Measurements from ENCODE around the gene BMF. TPM values are rescaled to one million over a fixed set of nuclear protein-coding genes. Genes with fewer than 3 reads are reported as not detected.
"Not testable (repeated sequence)": the region's sequence is repeated elsewhere in the genome, so short reads cannot be mapped to it uniquely, and the experiment has no call there.

BMF gene
- total and polyA plus RNA-seq, 8 donors, result 2.2 to 11.7 (median 5.8) TPM

- 82 to 87% (median 85%) methylated on average over 19 of the region's 19 CpGs for WGBS, 5 donors
- H3K27me3 ChIP-seq, result peaks cover 0 to 10% (median 0%) of the 10 kb centered on the region in 3 donors
Measured at GRCh38 chr15:40130799-40131502, 22.3 kb upstream of the BMF start.

DNA sequence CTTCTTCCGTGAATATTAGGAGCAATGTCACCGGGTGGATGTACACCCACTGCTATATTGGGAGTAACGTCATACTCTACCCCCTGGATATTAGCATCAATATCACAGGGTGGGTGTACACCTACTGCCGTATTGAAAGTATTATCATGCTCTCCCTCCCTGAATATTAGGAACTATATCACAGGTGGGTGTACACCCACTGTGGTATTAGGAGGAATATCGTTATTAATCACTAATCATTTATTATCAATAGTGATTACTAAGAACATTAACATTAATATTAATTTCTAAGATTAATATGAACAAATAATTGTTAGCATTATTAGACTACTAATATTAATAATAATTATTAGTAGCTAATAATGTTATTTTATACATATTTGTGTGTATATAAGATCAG is 21.4 kb upstream of the BMF start:
- Histone ChIP-seq H3K9me3 (no peaks in the 10 kb centered on the region), H3K36me3 (no peaks in the 10 kb centered on the region), H3K4me1 (no peaks in the 10 kb centered on the region), H3K27ac (no peak overlapping the region), H3K4me3 (no peak overlapping the region), H3K27me3 (peaks cover 0 to 10% (median 0%) of the 10 kb centered on the region in 3 donors)
- WGBS, 5 donors, result 78 to 85% (median 84%) methylated on average over 5 of the region's 5 CpGs
- intact Hi-C loops (cut with DNase I; ENCODE audit: low total_unique reads), result no loop called here
- no peak for DNase-seq
- TF ChIP-seq POLR2A (IDR thresholded peaks at IDR 0.05), result no peak
- no peak for TF ChIP-seq CTCF (IDR thresholded peaks at IDR 0.05)
- no peak for TF ChIP-seq POLR2AphosphoS5 (IDR thresholded peaks at IDR 0.05)
- TF ChIP-seq EP300 (IDR thresholded peaks at IDR 0.05), result no peak

More at GRCh38 chr15:40130799-40131502, 22.3 kb upstream of the BMF start:
- DNase-seq, result no peak
- Histone ChIP-seq H3K4me1 (no peaks in the 10 kb centered on the region), H3K9me3 (no peaks in the 10 kb centered on the region), H3K27ac (no peak overlapping the region), H3K4me3 (no peak overlapping the region), H3K36me3 (no peaks in the 10 kb centered on the region)
- intact Hi-C loops (cut with DNase I; ENCODE audit: low total_unique reads), result no loop called here
- no peak for TF ChIP-seq EP300 (IDR thresholded peaks at IDR 0.05)
- TF ChIP-seq CTCF (IDR thresholded peaks at IDR 0.05), result no peak

DNA sequence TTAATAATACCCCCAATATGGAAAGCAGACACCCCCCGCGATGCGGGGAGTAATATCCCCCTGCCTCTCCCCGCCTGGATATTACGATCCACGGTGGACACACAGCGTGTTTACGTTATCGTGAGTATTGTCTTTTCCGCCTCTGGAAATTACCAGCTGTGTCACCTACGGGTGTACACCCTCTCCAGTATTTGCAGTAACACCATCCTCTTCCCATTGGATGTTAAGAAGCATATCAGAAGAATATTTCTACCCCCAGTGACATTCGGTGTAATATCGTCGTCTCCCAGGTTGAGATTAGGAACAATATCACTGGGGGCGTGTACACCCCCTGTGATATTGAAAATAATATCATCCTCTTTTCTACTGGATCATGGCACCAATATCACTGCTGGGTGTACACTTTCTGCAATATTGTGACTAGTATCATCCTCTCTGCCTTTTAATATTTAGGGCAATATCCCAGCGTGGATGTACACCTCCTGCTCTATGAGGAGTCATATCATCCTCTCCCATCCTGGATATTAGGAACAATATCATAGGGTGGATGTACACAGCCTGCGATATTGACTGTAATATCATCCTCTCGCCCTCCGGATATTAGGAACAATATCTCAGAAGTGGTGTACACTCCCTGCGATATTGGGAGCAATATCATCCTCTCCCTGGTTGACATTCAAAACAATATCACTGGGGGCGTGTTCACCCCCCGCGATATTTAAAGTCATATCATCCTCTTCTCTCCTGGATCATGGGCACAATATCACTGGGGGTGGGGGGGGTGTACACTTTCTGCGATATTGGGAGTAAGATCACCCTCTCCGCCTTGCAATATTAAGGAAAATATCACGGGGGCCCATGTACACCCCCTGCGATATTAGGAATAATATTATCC is 20.3 kb upstream of the BMF start:
- no peak for DNase-seq
- Histone ChIP-seq H3K36me3 (no peaks in the 10 kb centered on the region), H3K9me3 (no peaks in the 10 kb centered on the region), H3K27ac (no peak overlapping the region), H3K27me3 (peaks cover 0 to 10% (median 0%) of the 10 kb centered on the region in 3 donors), H3K4me3 (no peak overlapping the region), H3K4me1 (no peaks in the 10 kb centered on the region)
- WGBS, 5 donors, result 76 to 81% (median 79%) methylated on average over 27 of the region's 27 CpGs
- TF ChIP-seq POLR2A (IDR thresholded peaks at IDR 0.05), result no peak
- TF ChIP-seq CTCF (IDR thresholded peaks at IDR 0.05), result no peak
- TF ChIP-seq POLR2AphosphoS5 (IDR thresholded peaks at IDR 0.05), result no peak
- intact Hi-C loops (cut with DNase I; ENCODE audit: low total_unique reads), result no loop called here

DNA sequence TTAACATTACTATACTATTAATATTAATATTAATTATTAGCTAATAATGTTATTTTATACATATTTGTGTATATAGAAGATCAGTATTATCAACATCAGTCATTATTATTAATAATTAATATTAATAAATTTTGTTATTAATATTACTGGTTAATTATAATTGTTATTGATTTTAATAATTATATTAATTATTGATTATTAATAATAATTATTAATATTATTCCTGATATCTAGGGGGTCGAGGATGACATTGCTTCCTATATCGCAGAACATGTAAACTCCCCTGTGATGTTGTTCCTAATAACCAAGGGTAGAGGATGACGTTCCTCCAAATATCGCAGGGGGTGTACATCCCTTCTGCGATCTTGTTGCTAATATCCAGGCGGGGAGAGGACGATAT is 17.3 kb upstream of the BMF start:
- Histone ChIP-seq H3K9me3 (no peaks in the 10 kb centered on the region), H3K27me3 (peaks cover 0 to 10% (median 0%) of the 10 kb centered on the region in 3 donors), H3K4me1 (no peaks in the 10 kb centered on the region), H3K27ac (no peak overlapping the region), H3K36me3 (no peaks in the 10 kb centered on the region), H3K4me3 (no peak overlapping the region)
- WGBS, 5 donors, result 86 to 94% (median 94%) methylated on average over 7 of the region's 7 CpGs
- DNase-seq, result no peak
- intact Hi-C loops (cut with DNase I; ENCODE audit: low total_unique reads), result no loop called here
- TF ChIP-seq CTCF (IDR thresholded peaks at IDR 0.05) (no peak), POLR2A (IDR thresholded peaks at IDR 0.05) (no peak), EP300 (IDR thresholded peaks at IDR 0.05) (no peak), POLR2AphosphoS5 (IDR thresholded peaks at IDR 0.05) (no peak)

DNA sequence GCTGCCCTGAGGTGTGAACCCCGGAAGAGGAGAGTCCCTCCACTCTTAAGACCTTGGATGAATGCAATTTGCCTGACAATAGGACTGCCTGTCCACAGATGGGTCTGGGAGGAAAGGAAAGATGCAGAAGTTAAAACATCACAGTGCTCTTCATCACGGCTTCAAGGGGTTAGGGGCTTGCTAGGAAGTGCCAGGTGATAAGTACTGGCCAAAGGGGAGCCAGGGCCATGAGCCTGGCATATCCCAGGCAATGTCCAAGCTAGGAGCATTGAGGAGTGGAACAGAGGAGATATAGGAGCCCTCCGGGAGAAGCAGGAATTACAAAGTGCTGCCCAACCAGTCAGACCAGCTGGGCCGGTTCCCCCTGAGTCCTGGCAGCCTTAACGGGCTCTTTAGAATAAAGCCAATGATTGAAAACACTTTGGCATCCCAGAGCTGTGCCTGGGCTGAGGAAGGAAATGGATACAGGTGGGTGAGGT is 16.2 kb upstream of the BMF start:
- DNase-seq, result peak in 1 of 2 donors; percentile 50

GRCh38 chr15:40124333-40124732 is 15.7 kb upstream of the BMF start:
- WGBS, 5 donors, result 67 to 74% (median 72%) methylated on average over 3 of the region's 3 CpGs
- H3K4me1 ChIP-seq; H3K4me3 ChIP-seq; H3K27ac ChIP-seq; H3K27me3 ChIP-seq; H3K36me3 ChIP-seq; H3K9me3 ChIP-seq; DNase-seq; intact Hi-C loops (cut with DNase I; ENCODE audit: low total_unique reads): not testable (repeated sequence)

More for the DNA sequence above, 16.2 kb upstream of the BMF start:
- intact Hi-C loops (cut with DNase I; ENCODE audit: low total_unique reads); H3K4me1 ChIP-seq; H3K36me3 ChIP-seq; H3K9me3 ChIP-seq; H3K27me3 ChIP-seq; H3K27ac ChIP-seq; H3K4me3 ChIP-seq: not testable (repeated sequence)
- 44 to 69% (median 49%) methylated on average over 4 to 5 of the region's 5 CpGs for WGBS, 5 donors

DNA sequence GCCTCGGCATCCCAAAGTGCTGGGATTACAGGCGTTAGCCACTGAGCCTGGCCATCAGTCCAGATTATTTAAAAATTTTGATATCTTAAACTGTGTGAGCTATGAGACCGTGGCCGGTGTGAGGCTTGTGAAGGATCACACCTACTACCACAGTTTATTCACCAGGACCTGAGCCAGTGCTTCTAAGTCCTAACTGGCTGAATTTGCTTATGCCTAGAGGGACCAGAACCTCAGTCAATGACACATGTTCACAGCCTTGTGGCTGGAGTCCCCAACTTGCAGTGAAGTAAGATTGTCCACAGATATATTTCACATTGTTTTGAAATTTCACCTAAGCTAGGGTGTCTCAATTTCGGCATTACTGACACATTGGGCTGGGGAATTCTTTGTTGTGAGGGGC is 15.2 kb upstream of the BMF start:
- intact Hi-C loops (cut with DNase I; ENCODE audit: low total_unique reads); DNase-seq; H3K27me3 ChIP-seq; H3K27ac ChIP-seq; H3K36me3 ChIP-seq; H3K4me3 ChIP-seq; H3K4me1 ChIP-seq; H3K9me3 ChIP-seq: not testable (repeated sequence)
- WGBS, 5 donors, result 86 to 98% (median 93%) methylated on average over 5 of the region's 5 CpGs
